NOMO-1 treated with dmso at 0.1 percent for 144 hours (cell line): Measurements from ENCODE around the gene SCYGR1.
"Not testable (repeated sequence)": the region's sequence is repeated elsewhere in the genome, so short reads cannot be mapped to it uniquely, and the experiment has no call there.

Experiments
- DNase-seq: peaks from one replicate; lab custom pipeline; 2025; ENCODE audit not compliant: unreplicated experiment; lab: John Stamatoyannopoulos, UW

SCYGR1 gene

GRCh38 chr2:227404585-227405271, 17.0 kb upstream of the SCYGR1 start:
- DNase-seq, result no peak

- no peak for DNase-seq
Measured at GRCh38 chr2:227402959-227403358, 15.2 kb upstream of the SCYGR1 start.

GRCh38 chr2:227402321-227402720, 14.6 kb upstream of the SCYGR1 start:
- no peak for DNase-seq

GRCh38 chr2:227401550-227401949, 13.8 kb upstream of the SCYGR1 start:
- DNase-seq, result no peak

GRCh38 chr2:227398684-227399670, 11.2 kb upstream of the SCYGR1 start:
- DNase-seq, result no peak

- no peak for DNase-seq
Measured at GRCh38 chr2:227397562-227397961, 9.8 kb upstream of the SCYGR1 start.

- DNase-seq, result no peak
Measured at GRCh38 chr2:227395556-227395955, 7.8 kb upstream of the SCYGR1 start.

GRCh38 chr2:227394401-227394800, 6.7 kb upstream of the SCYGR1 start:
- DNase-seq, result no peak

GRCh38 chr2:227390468-227391256, 2.9 kb upstream of the SCYGR1 start:
- no peak for DNase-seq

GRCh38 chr2:227389661-227390060, 1.9 kb upstream of the SCYGR1 start:
- no peak for DNase-seq

- no peak for DNase-seq
Measured at GRCh38 chr2:227389231-227389630, 1.5 kb upstream of the SCYGR1 start.

- no peak for DNase-seq
Measured at GRCh38 chr2:227388537-227389011, 825 bp upstream of the SCYGR1 start.

- no peak for DNase-seq
Measured at GRCh38 chr2:227386630-227387029, 1.1 kb downstream of the SCYGR1 start.

GRCh38 chr2:227383686-227384085, 4.1 kb downstream of the SCYGR1 start:
- DNase-seq, result no peak

- not testable (repeated sequence) for DNase-seq
Measured at GRCh38 chr2:227382241-227382835, 5.4 kb downstream of the SCYGR1 start.

GRCh38 chr2:227379095-227379494, 8.7 kb downstream of the SCYGR1 start, which contains the start of gene TM4SF20:
TM4SF20 (minus strand) TSS chr2:227379306; CDS start chr2:227379268, 38 bp downstream.
- DNase-seq, result no peak

- no peak for DNase-seq
Measured at GRCh38 chr2:227378371-227378782, 9.4 kb downstream of the SCYGR1 start.

- DNase-seq, result no peak
Measured at GRCh38 chr2:227377467-227378351, 10.0 kb downstream of the SCYGR1 start.

GRCh38 chr2:227376656-227377396, 10.9 kb downstream of the SCYGR1 start:
- no peak for DNase-seq
